Breast epithelium (tissue), 4 donors: ENCODE results near the gene RASA3. TPM values are rescaled to one million over a fixed set of nuclear protein-coding genes. Genes with fewer than 3 reads are reported as not detected.

Experiments used
- DNase-seq, 2 donors: peaks; one replicate each; pipeline ENCODE4 v3.0.0-alpha.2; 2019; ENCODE audit warnings: low spot score in 2 of 2
- H3K27ac ChIP-seq, 2 donors: fragments of 200-600 bp; sonication (generic) in 1 of 2; one replicate each; pipeline ENCODE4 v1.5.1; 2016 to 2019; ENCODE audit warnings: mild to moderate bottlenecking in 1 of 2
- H3K27me3 ChIP-seq, 2 donors: fragments of 200-600 bp; sonication (generic) in 1 of 2; one replicate each; pipeline versions ENCODE4 v1.5.1 to v1.6.0; 2017 to 2019; ENCODE audit warnings: control low read depth in 1 of 2, mild to moderate bottlenecking in 1 of 2
- H3K36me3 ChIP-seq: fragments of 200-600 bp; one replicate; pipeline ENCODE4 v1.5.1; 2019
- H3K4me1 ChIP-seq, 2 donors: fragments of 200-600 bp; sonication (generic); one replicate each; pipeline ENCODE4 v1.5.1; 2016 to 2019; ENCODE audit warnings: control low read depth in 1 of 2
- H3K4me3 ChIP-seq, 3 donors: fragments of 200-600 bp; sonication (generic); 1 replicate in 2 of 3; 2 replicates in 1 of 3; pipeline ENCODE4 v1.5.1; 2016 to 2019; ENCODE audit warnings: mild to moderate bottlenecking in 3 of 3, moderate library complexity in 2 of 3
- H3K9me3 ChIP-seq, 2 donors: fragments of 200-600 bp; sonication (generic) in 1 of 2; one replicate each; pipeline ENCODE4 v1.5.1; 2016 to 2019; ENCODE audit warnings: control low read depth in 1 of 2
- POLR2A ChIP-seq: fragments of 450-650 bp; IDR thresholded peaks from one replicate; pipeline ENCODE4 v1.6.1; 2016; ENCODE audit warnings: antibody characterized with exemption, mild to moderate bottlenecking, moderate library complexity
- POLR2AphosphoS5 ChIP-seq, 3 donors: sonication (generic); formaldehyde crosslinking; IDR thresholded peaks; one replicate each; pipeline ENCODE4 v1.6.1; 2017; ENCODE audit warnings: antibody characterized with exemption in 3 of 3
- intact Hi-C: fragments of 100-400 bp; cut with DNase I; formaldehyde crosslinking; loops from one replicate; pipeline ENCODE4 v1.15.1; 2023; ENCODE audit warnings: low total_unique reads
- total RNA-seq, 3 donors: library from RNA; depleted of rRNA; stranded (reverse); fragments of >200 nt; gene quantifications; one replicate each; pipeline ENCODE4 v1.1.0, GENCODE V29; 2016
- TF ChIP-seq, protein P1 (sequence below), 3 donors: fragments of 450-650 bp; IDR thresholded peaks; one replicate each; pipeline ENCODE4 v1.5.1; 2016 to 2017; ENCODE audit warnings: antibody characterized with exemption in 3 of 3, mild to moderate bottlenecking in 3 of 3, moderate library complexity in 3 of 3

RASA3 gene
- total RNA-seq, 3 donors from 2014 or later, result 14.2 to 54.9 (median 31.5) TPM

DNA sequence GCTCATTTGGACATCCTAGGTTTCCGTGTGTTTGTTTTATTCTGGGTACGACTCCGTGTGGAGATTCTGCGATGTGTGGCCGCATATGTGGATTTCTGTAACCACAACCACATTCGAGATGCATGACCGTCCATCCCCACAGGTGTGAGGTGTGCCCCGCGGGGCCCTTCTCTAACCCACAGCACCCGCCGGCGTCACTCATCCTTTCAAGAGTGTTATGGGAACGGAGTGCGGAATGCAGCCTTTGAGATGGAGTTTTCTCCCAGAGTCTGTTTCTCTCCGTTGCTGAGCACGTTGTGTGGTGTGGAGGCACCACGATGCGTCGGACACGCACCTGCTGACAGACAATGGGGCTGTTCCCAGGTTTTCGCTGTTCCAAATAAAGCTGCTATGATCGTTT lies 198.5 kb downstream of the RASA3 start:
- DNase-seq, result no peak

DNA sequence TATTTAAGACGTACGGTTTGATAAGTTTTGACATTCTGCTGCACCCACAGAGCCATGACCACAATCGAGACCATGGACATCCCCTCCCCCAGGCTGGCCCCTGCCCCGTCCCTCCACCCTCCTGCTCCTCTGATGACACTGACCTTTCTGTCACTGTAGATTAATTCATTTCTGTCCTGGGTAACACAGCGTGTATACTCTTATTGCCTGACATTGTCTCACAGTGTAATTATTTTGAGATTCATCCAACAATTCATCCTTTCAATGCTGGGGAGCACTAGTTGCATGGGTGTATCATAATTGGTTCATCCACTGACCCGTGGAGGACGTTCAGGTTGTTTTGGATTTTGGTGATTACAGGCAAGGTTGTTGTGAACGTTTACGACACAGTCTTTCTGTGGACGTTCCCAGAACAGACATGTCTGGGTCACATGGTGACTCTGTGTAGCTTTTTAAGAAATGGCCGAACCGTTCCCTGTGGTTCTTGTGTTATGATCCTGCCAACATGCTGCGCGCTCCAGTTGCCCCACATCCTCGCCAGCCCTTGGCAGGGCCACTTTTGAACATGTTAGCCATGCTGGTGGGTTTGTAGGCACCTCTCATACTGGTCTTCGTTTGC lies 200.5 kb downstream of the RASA3 start:
- H3K27ac ChIP-seq, result no peak overlapping the region
- H3K36me3 ChIP-seq, result no peaks in the 10 kb centered on the region
- no peaks in the 10 kb centered on the region for H3K27me3 ChIP-seq
- intact Hi-C loops, result no loop called here
- no peak overlapping the region for H3K4me3 ChIP-seq
- no peak for TF ChIP-seq POLR2AphosphoS5 (IDR thresholded peaks at IDR 0.05)
- TF ChIP-seq POLR2A, result no peak
- TF ChIP-seq, protein P1, sequence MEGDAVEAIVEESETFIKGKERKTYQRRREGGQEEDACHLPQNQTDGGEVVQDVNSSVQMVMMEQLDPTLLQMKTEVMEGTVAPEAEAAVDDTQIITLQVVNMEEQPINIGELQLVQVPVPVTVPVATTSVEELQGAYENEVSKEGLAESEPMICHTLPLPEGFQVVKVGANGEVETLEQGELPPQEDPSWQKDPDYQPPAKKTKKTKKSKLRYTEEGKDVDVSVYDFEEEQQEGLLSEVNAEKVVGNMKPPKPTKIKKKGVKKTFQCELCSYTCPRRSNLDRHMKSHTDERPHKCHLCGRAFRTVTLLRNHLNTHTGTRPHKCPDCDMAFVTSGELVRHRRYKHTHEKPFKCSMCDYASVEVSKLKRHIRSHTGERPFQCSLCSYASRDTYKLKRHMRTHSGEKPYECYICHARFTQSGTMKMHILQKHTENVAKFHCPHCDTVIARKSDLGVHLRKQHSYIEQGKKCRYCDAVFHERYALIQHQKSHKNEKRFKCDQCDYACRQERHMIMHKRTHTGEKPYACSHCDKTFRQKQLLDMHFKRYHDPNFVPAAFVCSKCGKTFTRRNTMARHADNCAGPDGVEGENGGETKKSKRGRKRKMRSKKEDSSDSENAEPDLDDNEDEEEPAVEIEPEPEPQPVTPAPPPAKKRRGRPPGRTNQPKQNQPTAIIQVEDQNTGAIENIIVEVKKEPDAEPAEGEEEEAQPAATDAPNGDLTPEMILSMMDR (IDR thresholded peaks at IDR 0.05), result no peak
- peak in 1 of 2 donors; percentile 20 for DNase-seq
- H3K4me1 ChIP-seq, result peaks cover 20 to 26% of the 10 kb centered on the region in 2 donors
- H3K9me3 ChIP-seq, result no peaks in the 10 kb centered on the region

More for the DNA sequence above, 198.5 kb downstream of the RASA3 start:
- intact Hi-C loops, result no loop called here
- peaks cover 4 to 8% of the 10 kb centered on the region in 2 donors for H3K4me1 ChIP-seq
- no peaks in the 10 kb centered on the region for H3K36me3 ChIP-seq
- H3K27me3 ChIP-seq, result peaks cover 0 to 4% of the 10 kb centered on the region in 2 donors
- TF ChIP-seq POLR2AphosphoS5 (IDR thresholded peaks at IDR 0.05) (no peak), POLR2A (no peak)
- TF ChIP-seq, protein P1 (IDR thresholded peaks at IDR 0.05), result no peak
- H3K27ac ChIP-seq, result no peak overlapping the region
- no peak overlapping the region for H3K4me3 ChIP-seq
- H3K9me3 ChIP-seq, result no peaks in the 10 kb centered on the region

DNA sequence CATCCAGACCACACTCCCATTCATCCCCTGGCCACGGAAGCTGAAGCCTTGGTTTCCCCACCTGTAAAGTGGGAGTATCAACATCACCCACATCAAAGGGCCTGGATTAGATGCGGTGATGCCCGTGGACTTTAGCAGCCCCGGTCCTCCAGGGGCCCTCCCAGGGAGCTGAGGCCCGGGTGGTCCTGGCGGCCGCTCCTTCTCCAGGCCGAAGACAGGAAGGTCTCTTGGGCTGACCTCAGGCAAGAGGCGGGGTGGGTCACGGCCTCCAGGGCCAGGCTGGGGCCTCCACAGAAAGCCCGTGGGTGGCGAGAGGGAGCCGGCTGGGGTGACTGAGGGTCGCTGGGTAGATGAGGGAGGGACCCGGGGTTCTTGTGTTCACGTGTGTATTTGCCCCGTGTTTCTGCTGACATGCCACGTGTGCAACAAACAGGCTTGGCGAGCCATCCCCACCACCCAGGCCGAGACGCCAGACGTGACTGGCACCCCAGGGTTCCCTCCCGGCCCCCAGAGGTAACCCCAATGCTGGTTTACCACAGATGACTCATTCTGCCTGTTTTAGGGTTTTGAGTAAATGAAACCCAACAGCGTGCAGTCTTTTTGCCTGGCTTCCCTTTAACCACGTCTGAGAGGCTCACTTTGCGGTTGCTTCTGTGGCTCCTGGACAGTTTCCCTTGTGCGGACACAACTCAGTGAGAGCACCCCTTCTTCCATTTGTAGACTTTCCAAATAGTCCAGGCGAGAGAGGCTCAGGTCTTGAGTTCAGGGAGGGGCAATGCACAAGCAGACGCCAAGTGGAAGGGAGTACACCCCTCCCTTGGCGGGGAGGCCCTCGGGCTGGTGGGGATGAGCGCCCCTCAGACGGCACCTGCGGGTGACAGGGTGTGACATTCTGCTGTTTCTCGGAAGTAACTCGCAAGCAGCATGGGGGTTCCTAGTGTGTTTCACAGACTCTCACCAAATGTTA lies 201.5 kb downstream of the RASA3 start:
- H3K36me3 ChIP-seq, result no peaks in the 10 kb centered on the region
- intact Hi-C loops, result no loop called here
- no peak overlapping the region for H3K4me3 ChIP-seq
- H3K27ac ChIP-seq, result no peak overlapping the region
- DNase-seq, result peak in 1 of 2 donors; percentile 30
- peaks cover 20 to 26% of the 10 kb centered on the region in 2 donors for H3K4me1 ChIP-seq
- TF ChIP-seq, protein P1 (IDR thresholded peaks at IDR 0.05), result no peak
- TF ChIP-seq POLR2AphosphoS5 (IDR thresholded peaks at IDR 0.05) (no peak), POLR2A (no peak)
- H3K9me3 ChIP-seq, result no peaks in the 10 kb centered on the region
- no peaks in the 10 kb centered on the region for H3K27me3 ChIP-seq

DNA sequence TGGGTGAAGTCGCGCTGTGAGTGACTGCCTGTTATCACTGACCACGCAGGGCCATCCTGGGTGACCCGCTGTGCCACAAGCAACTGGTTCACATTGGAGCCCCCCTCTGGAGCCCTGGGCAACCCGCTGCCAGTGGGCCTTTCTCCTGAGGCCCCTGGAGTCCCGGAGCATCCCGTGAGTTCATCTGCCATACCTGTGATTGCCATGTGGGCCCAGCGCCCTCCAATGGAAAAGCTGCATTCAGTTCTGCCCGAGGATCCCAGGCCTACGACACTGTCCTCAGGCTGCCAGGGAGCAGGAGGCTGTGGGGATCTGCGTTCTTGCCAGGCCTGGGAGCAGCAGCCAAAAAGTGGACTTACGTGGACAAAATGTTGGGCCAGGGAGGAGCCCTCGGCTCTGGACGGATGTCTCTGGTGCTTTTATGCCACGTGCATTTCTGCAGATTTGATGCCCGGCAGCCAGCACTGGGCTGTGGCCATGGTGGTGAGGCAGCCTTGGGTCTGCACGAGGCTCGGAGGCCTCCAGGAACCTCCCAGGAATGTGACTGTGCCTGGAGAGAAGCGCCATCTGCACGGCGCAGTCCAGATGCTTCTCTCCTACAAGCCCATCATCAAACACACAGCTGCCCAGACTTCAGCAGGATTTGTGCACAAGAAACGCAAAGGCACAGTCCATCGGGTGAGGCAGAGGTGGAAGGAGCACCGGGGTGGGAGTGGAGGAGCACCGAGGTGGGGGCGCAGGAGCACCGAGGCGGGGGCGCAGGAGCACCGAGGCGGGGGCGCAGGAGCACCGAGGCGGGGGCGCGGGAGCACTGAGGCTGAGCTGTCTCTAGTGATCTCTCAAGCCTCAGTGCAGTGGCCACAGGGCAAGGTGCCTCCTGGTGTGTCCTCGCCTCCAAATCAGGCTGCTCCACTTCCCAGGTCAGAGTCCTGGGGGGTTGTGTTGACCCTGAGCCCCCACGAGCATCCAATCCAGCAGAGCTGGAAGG lies 202.5 kb downstream of the RASA3 start:
- peak in 1 of 2 donors; percentile 36 for DNase-seq

More for the DNA sequence above, 202.5 kb downstream of the RASA3 start:
- intact Hi-C loops, result no loop called here
- TF ChIP-seq POLR2AphosphoS5 (IDR thresholded peaks at IDR 0.05), result no peak
- no peak for TF ChIP-seq POLR2A
- TF ChIP-seq, protein P1 (IDR thresholded peaks at IDR 0.05), result no peak
- Histone ChIP-seq H3K9me3 (no peaks in the 10 kb centered on the region), H3K27me3 (no peaks in the 10 kb centered on the region), H3K4me3 (no peak overlapping the region), H3K4me1 (peaks cover 20 to 26% of the 10 kb centered on the region in 2 donors), H3K27ac (peak overlapping the region; percentile 85 to 90), H3K36me3 (no peaks in the 10 kb centered on the region)
